ENCODE results near the gene FAM227A.
A peak's percentile ranks its signal among the peaks of the same experiment; 100 is the strongest.
"Not testable (repeated sequence)": the region's sequence is repeated elsewhere in the genome, so short reads cannot be mapped to it uniquely, and the experiment has no call there.

FAM227A gene

GRCh38 chr22:38610234-38610633 is 46.0 kb downstream of the FAM227A start:
- DNase-seq = no peak

DNA sequence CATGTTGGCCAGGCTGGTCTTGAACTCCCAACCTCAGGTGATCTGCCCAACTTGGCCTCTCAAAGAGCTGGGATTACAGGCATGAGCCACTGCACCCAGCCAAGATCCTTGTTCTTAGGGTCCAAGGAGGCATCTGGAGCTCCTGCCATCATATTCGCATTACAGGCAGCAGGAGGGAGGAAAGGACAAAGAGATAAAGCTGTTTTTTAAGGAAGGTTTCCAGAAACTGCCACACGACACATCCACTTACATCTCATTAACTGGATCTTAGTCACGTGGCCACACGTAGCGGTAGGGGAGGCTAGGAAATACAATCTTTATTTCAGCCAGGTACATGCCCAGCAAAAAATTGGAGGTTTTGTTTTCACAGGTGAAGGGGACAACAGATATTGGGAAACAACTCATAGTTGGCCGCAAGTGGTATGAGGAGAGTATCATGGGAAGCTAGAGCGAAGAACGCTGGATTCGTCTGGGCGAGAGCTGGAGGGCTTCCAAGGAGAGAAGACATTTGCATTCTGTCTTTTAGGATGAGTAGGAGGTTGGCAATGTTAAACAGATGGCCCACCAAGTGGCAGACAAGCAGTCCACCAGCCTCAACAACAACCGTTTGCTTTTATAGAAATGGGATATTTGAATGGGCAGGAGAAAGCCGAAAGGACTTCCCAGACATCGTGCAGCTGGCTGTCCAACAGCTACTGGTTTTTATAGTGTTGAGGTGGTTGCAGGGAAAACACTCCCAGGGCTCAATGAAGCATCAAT is 47.0 kb downstream of the FAM227A start:
- DNase-seq = no peak

- DNase-seq = no peak
These were observed 48.5 kb downstream of the FAM227A start for GRCh38 chr22:38607680-38608079.

DNA sequence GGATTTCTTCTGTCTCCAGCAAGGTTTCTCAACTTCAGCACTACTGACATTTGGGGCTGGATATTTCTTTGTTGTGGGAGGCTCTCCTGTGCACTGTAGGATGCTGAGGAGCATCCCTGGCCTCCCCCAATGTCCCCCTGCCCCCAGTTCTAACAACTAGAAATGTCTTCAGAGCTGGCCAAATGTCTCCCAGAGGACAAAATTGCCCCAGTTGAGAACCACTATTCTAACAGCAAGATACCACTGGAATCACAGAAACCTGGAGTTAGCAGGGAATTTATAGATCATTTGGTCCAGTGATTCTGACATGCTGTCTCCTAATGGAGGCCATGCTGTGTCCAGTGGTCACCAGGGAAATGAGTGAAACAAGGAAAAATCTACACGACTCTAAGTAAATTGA is 54.0 kb downstream of the FAM227A start:
- DNase-seq = no peak

DNA sequence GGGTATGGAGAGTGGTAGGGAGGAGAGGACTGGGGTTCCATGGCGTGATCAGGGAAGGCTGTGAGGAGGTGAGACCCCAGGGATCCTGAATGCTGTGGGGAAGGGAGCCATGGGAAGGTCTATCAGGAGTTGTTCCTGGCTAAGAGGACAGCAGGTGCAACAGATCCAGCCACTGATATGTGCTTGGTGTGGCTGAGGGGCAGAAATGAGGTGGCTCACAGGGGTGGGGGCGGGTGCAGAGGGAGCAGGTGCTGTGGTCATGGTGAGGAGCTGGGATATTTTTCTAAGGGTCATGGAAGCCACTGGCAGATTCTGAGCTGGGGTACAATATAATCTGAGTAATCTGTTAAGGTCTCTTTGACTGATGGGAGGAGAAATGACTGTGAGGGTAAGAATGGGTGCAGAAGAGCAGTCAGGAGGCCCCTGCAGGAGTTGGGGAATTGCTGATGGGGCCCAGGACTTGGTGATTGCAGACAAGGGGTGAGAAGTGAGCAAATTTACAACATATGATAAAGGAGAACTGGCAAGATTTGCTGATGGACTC is 54.9 kb downstream of the FAM227A start:
- no peak for DNase-seq

GRCh38 chr22:38599466-38599865 is 56.7 kb downstream of the FAM227A start:
- DNase-seq = no peak

GRCh38 chr22:38582923-38583322 is 73.3 kb downstream of the FAM227A start:
- not testable (repeated sequence) for DNase-seq

GRCh38 chr22:38578505-38578904 is 77.7 kb downstream of the FAM227A start:
- no peak for DNase-seq

DNA sequence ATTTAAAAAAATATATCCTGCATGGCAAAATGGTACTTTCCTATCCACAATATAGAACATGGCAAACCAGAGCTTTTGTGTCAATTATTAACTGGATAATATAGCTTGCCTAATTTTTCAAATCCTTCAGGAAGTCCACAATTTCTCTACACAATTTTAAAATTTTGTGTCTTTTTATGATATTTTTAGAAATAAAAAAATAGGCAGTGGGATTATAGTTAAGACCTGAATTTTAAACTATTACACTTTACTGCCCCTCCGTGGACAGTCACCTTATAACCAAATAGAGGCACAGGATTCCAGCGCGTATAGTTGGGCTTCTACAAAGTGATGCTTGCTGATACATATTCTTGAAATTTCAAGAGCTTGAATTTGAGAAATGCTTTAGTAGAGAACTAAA is 84.1 kb downstream of the FAM227A start:
- peak; percentile 11 to 32 for DNase-seq

- DNase-seq = peak; percentile 18 to 28
These were observed 85.3 kb downstream of the FAM227A start for GRCh38 chr22:38570779-38571364.

DNA sequence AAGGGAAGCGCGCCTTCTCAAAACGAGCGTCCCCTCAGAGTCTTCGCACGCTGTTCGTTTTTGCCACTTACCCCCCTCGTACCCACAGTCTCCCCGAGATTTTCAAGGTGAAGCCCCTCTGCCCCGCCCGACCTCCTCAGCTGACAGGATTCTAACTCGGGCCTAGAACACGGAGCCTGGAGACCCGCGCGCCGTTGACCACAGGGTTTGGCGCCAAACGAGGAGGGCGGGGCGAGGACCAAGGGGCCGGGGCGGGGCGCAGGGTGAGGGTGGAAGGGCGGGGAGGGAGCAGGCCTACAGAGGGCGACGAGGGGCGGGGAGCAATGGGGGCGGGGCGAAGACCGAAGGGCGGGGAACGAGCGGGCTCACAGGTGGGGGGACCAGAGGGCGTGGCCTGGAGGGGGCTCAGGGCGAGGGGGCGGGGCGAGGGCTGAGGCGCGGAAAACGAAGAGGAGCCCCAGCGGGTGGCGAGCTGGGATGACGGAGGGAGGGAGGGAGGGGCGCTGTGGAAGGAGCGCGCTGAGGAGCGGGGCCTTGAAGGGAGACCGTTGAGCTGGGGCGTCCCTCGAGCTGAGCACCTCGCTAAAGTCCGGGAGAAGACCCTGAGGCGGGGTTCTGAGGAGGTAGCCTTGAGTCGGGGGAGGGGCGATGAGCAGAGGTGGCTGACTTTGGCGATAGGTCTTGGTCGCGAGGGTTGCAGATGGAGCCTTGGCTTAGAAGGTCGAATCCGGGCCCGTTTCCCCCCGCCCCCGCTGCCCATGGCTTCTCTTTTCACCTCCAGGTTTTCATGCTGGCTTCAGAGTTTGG is 86.0 kb downstream of the FAM227A start, which contains the start of gene DMC1:
TSS of gene DMC1 (minus strand) at position 212 of the 807 bp plus-strand sequence. CDS start 1,927 bp downstream, outside the sequence.
- DNase-seq = peak; percentile 98 to 99

- peak in 1 of 2 donors; percentile 10 for DNase-seq
These were observed 86.8 kb downstream of the FAM227A start for GRCh38 chr22:38569181-38569971.

- DNase-seq = no peak
These were observed 88.5 kb downstream of the FAM227A start for GRCh38 chr22:38567531-38568285.

GRCh38 chr22:38566726-38567504 is 89.3 kb downstream of the FAM227A start:
- DNase-seq = no peak

- DNase-seq = no peak
These were observed 90.8 kb downstream of the FAM227A start for GRCh38 chr22:38565441-38565840.

DNA sequence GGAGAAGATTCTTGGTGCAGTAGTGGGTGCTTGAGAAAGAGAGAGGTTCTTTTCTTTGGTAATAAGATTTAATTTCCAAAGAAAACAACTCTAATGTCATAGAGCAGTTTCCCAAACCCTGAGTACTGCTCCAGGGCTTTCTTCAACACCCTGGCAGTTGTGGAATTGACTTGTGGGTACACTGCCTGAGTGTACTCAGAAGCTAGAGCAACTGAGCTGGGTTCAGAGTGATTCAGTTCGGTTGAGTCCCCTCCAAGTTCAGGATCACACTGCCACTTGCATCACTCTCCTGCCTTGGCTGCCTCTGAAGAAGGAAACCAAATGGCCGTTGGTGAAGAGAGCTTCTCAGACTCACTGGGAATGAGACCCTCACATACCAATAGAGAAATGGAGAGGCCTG is 91.5 kb downstream of the FAM227A start:
- DNase-seq = no peak

DNA sequence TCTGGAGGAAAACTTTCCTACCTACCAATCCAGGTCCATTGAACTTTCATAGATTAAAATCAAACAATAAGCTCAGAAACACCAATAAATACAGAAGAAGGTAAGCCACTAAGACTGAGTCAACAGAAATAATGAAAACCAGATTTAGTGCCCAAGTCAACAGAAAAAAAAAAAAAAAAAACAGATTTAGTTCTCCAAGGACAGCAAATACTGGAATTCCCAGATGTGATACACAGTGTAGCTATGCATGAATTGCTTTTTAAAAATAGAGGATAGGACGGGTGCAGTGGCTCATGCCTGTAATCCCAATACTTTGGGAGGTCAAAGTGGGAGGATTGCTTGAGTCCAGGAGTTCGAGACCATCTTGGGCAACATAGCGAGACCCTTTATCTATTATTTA is 101.9 kb downstream of the FAM227A start:
- no peak for DNase-seq

DNA sequence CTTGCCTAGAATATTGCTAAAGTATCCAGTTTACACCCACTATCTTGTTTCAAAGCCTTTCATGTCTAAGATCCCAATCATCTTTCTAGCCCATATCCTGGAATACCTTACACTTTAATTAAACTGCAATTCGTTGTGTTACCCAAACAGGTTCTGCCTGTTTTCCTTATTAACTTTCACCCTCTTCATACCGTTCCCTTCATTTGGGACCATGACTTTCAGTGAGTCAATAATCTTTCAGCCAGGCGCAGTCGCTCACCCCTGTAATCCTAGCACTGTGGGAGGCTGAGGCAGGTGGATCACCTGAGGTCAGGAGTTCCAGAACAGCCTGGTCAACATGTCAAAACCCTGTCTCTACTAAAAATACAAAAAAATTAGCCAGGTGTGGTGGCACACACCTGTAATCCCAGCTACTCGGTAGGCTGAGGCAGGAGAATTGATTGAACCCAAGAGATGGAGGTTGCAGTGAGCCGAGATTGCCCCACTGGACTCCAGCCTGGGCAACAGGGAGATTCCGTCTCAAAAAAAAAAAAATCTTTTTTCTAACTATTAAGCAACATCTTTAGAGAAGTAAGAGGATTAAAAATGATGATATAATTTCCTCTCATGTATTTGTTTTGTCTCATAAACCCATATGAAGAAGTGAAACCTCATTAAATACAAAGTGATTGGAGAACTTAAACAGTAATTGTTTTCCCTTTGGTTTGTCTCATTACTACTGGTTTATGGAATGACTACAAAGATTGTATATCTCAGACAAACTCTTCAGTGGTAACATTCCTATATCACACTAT is 106.9 kb downstream of the FAM227A start:
- DNase-seq = no peak

DNA sequence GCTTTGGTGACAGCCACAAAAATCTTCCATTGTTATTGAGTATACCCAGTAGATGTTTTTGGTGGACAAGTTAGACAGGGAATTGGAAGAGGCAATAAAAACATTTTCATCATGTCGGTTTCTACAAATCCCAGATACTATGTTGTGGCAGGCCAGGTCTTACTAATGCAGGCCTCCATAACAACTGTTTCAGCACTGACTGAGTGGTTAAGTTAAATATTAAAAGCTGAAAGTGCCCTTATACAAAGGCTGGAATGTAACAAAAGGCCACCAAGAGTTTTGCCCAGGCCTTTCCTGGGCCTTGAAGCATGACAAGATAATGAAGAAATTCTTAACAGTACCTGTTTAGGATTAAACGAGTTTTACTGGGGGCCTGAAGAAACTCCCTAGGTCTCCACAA is 115.5 kb downstream of the FAM227A start:
- no peak for DNase-seq
